GM21390 (cell line): ENCODE data around the gene MDM1.

Experiments used
- ATAC-seq: cut with Tn5 transposase; IDR thresholded peaks from one replicate; pipeline ENCODE4 v1.9.1; 2021; ENCODE audit not compliant: unreplicated experiment

MDM1 gene

GRCh38 chr12:68279227-68280054 lies 52.7 kb downstream of the MDM1 start:
- no peak for ATAC-seq

- ATAC-seq = no peak
Measured at GRCh38 chr12:68276402-68276930, 55.7 kb downstream of the MDM1 start.

- ATAC-seq = no peak
Measured at GRCh38 chr12:68272732-68273131, 59.4 kb downstream of the MDM1 start.

- ATAC-seq = no peak
Measured at GRCh38 chr12:68271346-68271745, 60.8 kb downstream of the MDM1 start.

- no peak for ATAC-seq
Measured at GRCh38 chr12:68270358-68270757, 61.8 kb downstream of the MDM1 start.

- ATAC-seq = no peak
Measured at GRCh38 chr12:68269779-68270178, 62.4 kb downstream of the MDM1 start.

- ATAC-seq = no peak
Measured at GRCh38 chr12:68268967-68269366, 63.2 kb downstream of the MDM1 start.

GRCh38 chr12:68267892-68268396 lies 64.2 kb downstream of the MDM1 start:
- no peak for ATAC-seq

- ATAC-seq = no peak
Measured at GRCh38 chr12:68264857-68265256, 67.3 kb downstream of the MDM1 start.

GRCh38 chr12:68264158-68264855 lies 67.9 kb downstream of the MDM1 start:
- ATAC-seq = no peak

- no peak for ATAC-seq
Measured at GRCh38 chr12:68263366-68263765, 68.8 kb downstream of the MDM1 start.

- no peak for ATAC-seq
Measured at GRCh38 chr12:68261896-68262295, 70.3 kb downstream of the MDM1 start.

GRCh38 chr12:68260153-68260552 lies 72.0 kb downstream of the MDM1 start:
- ATAC-seq = no peak

GRCh38 chr12:68259318-68259940 lies 72.7 kb downstream of the MDM1 start:
- no peak for ATAC-seq

GRCh38 chr12:68253504-68253903 lies 78.7 kb downstream of the MDM1 start, which contains the start of gene IL22:
Gene IL22 (minus strand): TSS chr12:68253604. CDS start chr12:68253448, 156 bp downstream.
- ATAC-seq = no peak

- no peak for ATAC-seq
Measured at GRCh38 chr12:68252077-68252476, 80.1 kb downstream of the MDM1 start.

- ATAC-seq = no peak
Measured at GRCh38 chr12:68250454-68250853, 81.7 kb downstream of the MDM1 start.

- no peak for ATAC-seq
Measured at GRCh38 chr12:68247785-68248184, 84.4 kb downstream of the MDM1 start.

GRCh38 chr12:68246350-68246749 lies 85.8 kb downstream of the MDM1 start:
- ATAC-seq = no peak

- no peak for ATAC-seq
Measured at GRCh38 chr12:68245180-68246021, 86.8 kb downstream of the MDM1 start.
